H1 (cell line): ENCODE measurements around the gene ARGLU1. TPM values are rescaled to one million over a fixed set of nuclear protein-coding genes. Genes with fewer than 3 reads are reported as not detected.

ENCODE experiments used
- CTCF ChIA-PET: fragments of 300-600 bp; sonication (Branson Sonifier 250); formaldehyde crosslinking; loops from one replicate; lab custom pipeline; 2021; ENCODE audit not compliant: partially characterized antibody; lab: Charles Lee
- POLR2A ChIA-PET: fragments of 300-600 bp; sonication (Branson Sonifier 250); formaldehyde crosslinking; loops from one replicate; lab custom pipeline; 2021; ENCODE audit warnings: inconsistent platforms; ENCODE audit not compliant: partially characterized antibody; lab: Charles Lee
- DNase-seq, 2 experiments: peaks; one replicate each; pipeline versions ENCODE4 v3.0.0 to v3.0.0-alpha.2; 2010 to 2022; ENCODE audit warnings: low spot score in 2 of 2, low read depth in 1 of 2, mixed read lengths in 1 of 2
- FAIRE-seq: peaks from 2 replicates; lab custom pipeline; 2011; peaks lifted over from hg19 to GRCh38; lab: Jason Lieb, UNC
- H2AFZ ChIP-seq: 2 replicates; pipeline ENCODE4 v1.8.1; 2012; ENCODE audit warnings: low read length, inconsistent platforms
- H2AK5ac ChIP-seq: 2 replicates; pipeline ENCODE4 v1.6.1; 2013; ENCODE audit warnings: low read depth, low read length
- H2BK120ac ChIP-seq: replicated peaks from 2 replicates; pipeline ENCODE3; 2013; ENCODE audit warnings: low read depth, low read length, inconsistent platforms
- H2BK12ac ChIP-seq: 2 replicates; pipeline ENCODE4 v1.6.1; 2013; ENCODE audit warnings: low read depth, low read length
- H2BK15ac ChIP-seq: 2 replicates; pipeline ENCODE4 v1.6.1; 2013; ENCODE audit warnings: low read length
- H2BK20ac ChIP-seq: 2 replicates; pipeline ENCODE4 v1.6.1; 2013; ENCODE audit warnings: low read length
- H2BK5ac ChIP-seq: 2 replicates; pipeline ENCODE4 v1.6.1; 2013; ENCODE audit warnings: low read depth, low read length
- H3K14ac ChIP-seq: 2 replicates; pipeline ENCODE4 v1.6.1; 2013; ENCODE audit warnings: inconsistent platforms; ENCODE audit not compliant: insufficient read length
- H3K18ac ChIP-seq: 2 replicates; pipeline ENCODE4 v1.6.1; 2013; ENCODE audit warnings: low read length; ENCODE audit errors: extremely low read depth
- H3K23ac ChIP-seq: 2 replicates; pipeline ENCODE4 v1.6.1; 2013; ENCODE audit warnings: inconsistent platforms; ENCODE audit not compliant: insufficient read length
- H3K23me2 ChIP-seq: 2 replicates; pipeline ENCODE4 v1.6.1; 2013; ENCODE audit warnings: low read depth, low read length
- H3K27ac ChIP-seq: 2 replicates; pipeline ENCODE4 v1.6.1; 2011; ENCODE audit warnings: low read depth, low read length, inconsistent platforms
- H3K27me3 ChIP-seq, 4 experiments: replicated peaks in 1 of 4; 1 replicate in 1 of 4; 2 replicates in 3 of 4; pipeline versions ENCODE4 v1.6.1 to v1.8.1; 2011 to 2013; ENCODE audit warnings: low read length in 3 of 4, mild to moderate bottlenecking in 3 of 4, inconsistent platforms in 2 of 4, mixed read lengths in 2 of 4, moderate library complexity in 1 of 4; ENCODE audit not compliant: control insufficient read depth in 3 of 4, insufficient read depth in 3 of 4; ENCODE audit errors: extremely low read depth in 1 of 4
- H3K36me3 ChIP-seq, 4 experiments: 2 replicates each; pipeline versions ENCODE4 v1.6.1 to v1.8.1; 2011 to 2013; ENCODE audit warnings: mild to moderate bottlenecking in 4 of 4, low read length in 3 of 4, moderate library complexity in 2 of 4, control low read depth in 1 of 4, inconsistent platforms in 1 of 4; ENCODE audit not compliant: insufficient read depth in 4 of 4, control insufficient read depth in 2 of 4
- H3K4ac ChIP-seq: replicated peaks from 2 replicates; pipeline ENCODE3; 2013; ENCODE audit warnings: low read length, low read depth, mixed read lengths, inconsistent platforms; ENCODE audit not compliant: insufficient read length
- H3K4me1 ChIP-seq, 4 experiments: replicated peaks in 1 of 4; 1 replicate in 1 of 4; 2 replicates in 3 of 4; pipeline versions ENCODE4 v1.6.1 to v1.8.1; 2011 to 2013; ENCODE audit warnings: low read length in 3 of 4, inconsistent platforms in 2 of 4, mixed read lengths in 1 of 4; ENCODE audit not compliant: insufficient read depth in 4 of 4, control insufficient read depth in 3 of 4
- H3K4me2 ChIP-seq, 2 experiments: 2 replicates each; pipeline versions ENCODE4 v1.6.1 to v1.8.1; 2011 to 2013; ENCODE audit warnings: low read depth in 2 of 2, low read length in 2 of 2, control low read depth in 1 of 2, inconsistent platforms in 1 of 2, mild to moderate bottlenecking in 1 of 2; ENCODE audit not compliant: insufficient read depth in 1 of 2
- H3K4me3 ChIP-seq, 4 experiments: fragments of 200-600, 300-600 bp in 1 of 4; sonication (generic), shearing (Covaris generic), sonication (Bioruptor Twin) in 1 of 4; 2 replicates each; pipeline versions ENCODE4 v1.5.1 to v1.8.1; 2011 to 2016; ENCODE audit warnings: low read length in 4 of 4, low read depth in 3 of 4, control low read depth in 2 of 4, inconsistent platforms in 2 of 4, mild to moderate bottlenecking in 2 of 4, mixed read lengths in 1 of 4, moderate library complexity in 1 of 4; ENCODE audit not compliant: insufficient read depth in 2 of 4; ENCODE audit errors: extremely low read depth in 1 of 4
- H3K56ac ChIP-seq: replicated peaks from 2 replicates; pipeline ENCODE3; 2013; ENCODE audit warnings: low read depth, mild to moderate bottlenecking, mixed read lengths, low read length, inconsistent platforms; ENCODE audit not compliant: insufficient read length
- H3K79me1 ChIP-seq: 2 replicates; pipeline ENCODE4 v1.6.1; 2013; ENCODE audit warnings: low read depth, low read length, control low read depth
- H3K79me2 ChIP-seq, 2 experiments: 2 replicates each; pipeline versions ENCODE4 v1.6.1 to v1.8.1; 2012 to 2013; ENCODE audit warnings: low read length in 2 of 2, mild to moderate bottlenecking in 2 of 2, inconsistent platforms in 1 of 2; ENCODE audit not compliant: insufficient read depth in 2 of 2, control insufficient read depth in 1 of 2
- H3K9ac ChIP-seq, 4 experiments: replicated peaks in 1 of 4; 1 replicate in 1 of 4; 2 replicates in 3 of 4; pipeline versions ENCODE4 v1.6.1 to v1.8.1; 2011 to 2013; ENCODE audit warnings: low read depth in 3 of 4, low read length in 3 of 4, control low read depth in 2 of 4, mild to moderate bottlenecking in 2 of 4, moderate library complexity in 2 of 4, inconsistent platforms in 1 of 4; ENCODE audit errors: extremely low read depth in 1 of 4
- H3K9me3 ChIP-seq, 2 experiments: 2 replicates each; pipeline versions ENCODE4 v1.6.1 to v1.8.1; 2012 to 2013; ENCODE audit warnings: mild to moderate bottlenecking in 2 of 2, moderate library complexity in 2 of 2, control low read depth in 1 of 2, inconsistent platforms in 1 of 2, low read depth in 1 of 2, low read length in 1 of 2, mixed read lengths in 1 of 2; ENCODE audit not compliant: insufficient read depth in 2 of 2
- H4K20me1 ChIP-seq, 2 experiments: replicated peaks in 1 of 2; 2 replicates each; pipeline versions ENCODE3 to v1.8.1; 2011 to 2013; ENCODE audit warnings: inconsistent platforms in 2 of 2, low read length in 2 of 2, mild to moderate bottlenecking in 1 of 2; ENCODE audit not compliant: insufficient read depth in 2 of 2, control insufficient read depth in 1 of 2
- H4K5ac ChIP-seq: 2 replicates; pipeline ENCODE4 v1.6.1; 2013; ENCODE audit warnings: low read length, low read depth, mixed read lengths, inconsistent platforms; ENCODE audit not compliant: insufficient read length
- H4K8ac ChIP-seq: 2 replicates; pipeline ENCODE4 v1.8.0; 2013; ENCODE audit warnings: mild to moderate bottlenecking, moderate library complexity, low read length, inconsistent platforms; ENCODE audit not compliant: insufficient read depth; ENCODE audit errors: extremely low read depth
- H4K91ac ChIP-seq: replicated peaks from 2 replicates; pipeline ENCODE3; 2013; ENCODE audit warnings: low read length, mixed read lengths, inconsistent platforms; ENCODE audit not compliant: insufficient read length
- HDAC2 ChIP-seq, 2 experiments: fragments of 300-600 bp in 1 of 2; sonication (generic) in 1 of 2; IDR thresholded peaks; 2 replicates each; pipeline ENCODE4 v1.6.1; 2011 to 2012; ENCODE audit warnings: low read depth in 2 of 2, low read length in 2 of 2, mild to moderate bottlenecking in 2 of 2, moderate library complexity in 2 of 2, borderline replicate concordance in 1 of 2, inconsistent platforms in 1 of 2
- PHF8 ChIP-seq: fragments of 200-600 bp; sonication (generic); conservative IDR thresholded peaks from 2 replicates; pipeline ENCODE4 v1.7.1; 2012; ENCODE audit warnings: low read depth, mild to moderate bottlenecking, inconsistent platforms, low read length, moderate library complexity
- RBBP5 ChIP-seq: IDR thresholded peaks from 2 replicates; pipeline ENCODE4 v1.7.1; 2012; ENCODE audit warnings: low read depth, mild to moderate bottlenecking, inconsistent platforms, low read length, moderate library complexity, borderline replicate concordance
- SUZ12 ChIP-seq: fragments of 200-600 bp; sonication (generic); IDR thresholded peaks from 2 replicates; pipeline ENCODE4 v1.6.1; 2012; ENCODE audit warnings: mild to moderate bottlenecking, inconsistent platforms, low read length, moderate library complexity, mixed read lengths
- TBP ChIP-seq: IDR thresholded peaks from 2 replicates; pipeline ENCODE4 v1.6.1; 2011; ENCODE audit warnings: low read depth, low read length, improper control_type of control experiment
- YY1 ChIP-seq: IDR thresholded peaks from 2 replicates; pipeline ENCODE4 v1.6.1; 2011; ENCODE audit warnings: low read depth, mild to moderate bottlenecking, low read length
- whole genome bisulfite sequencing, 2 experiments: shearing (Covaris generic) in 1 of 2; methylation state at CpG; one replicate each; pipeline versions ENCODE4 v1.1.6 to v1.1.7; 2013 to 2015; ENCODE audit warnings: low lambda C conversion rate in 2 of 2, mixed read lengths in 2 of 2, inconsistent platforms in 1 of 2, low coverage in 1 of 2, missing lambda C conversion rate in 1 of 2; ENCODE audit not compliant: insufficient replicate concordance in 2 of 2, insufficient coverage in 1 of 2, insufficient read length in 1 of 2; ENCODE audit errors: extremely low coverage in 1 of 2, missing lambda C conversion rate in 1 of 2; 5-methylcytosine and 5-hydroxymethylcytosine counted together
- polyA plus RNA-seq, 7 experiments: library from polyadenylated mRNA; depleted of rRNA in 3 of 7; stranded (reverse) in 5 of 7; unstranded in 2 of 7; fragments of >200 nt in 5 of 7; fragments of 200-250 nt in 2 of 7; gene quantifications; 1 replicate in 5 of 7; 2 replicates in 1 of 7; 4 replicates in 1 of 7; pipeline versions ENCODE4 v1.2.1 to v1.2.3, GENCODE V29; 2011 to 2013; ENCODE audit warnings: missing spikeins in 2 of 7, mixed read lengths in 2 of 7
- total RNA-seq: library from RNA; stranded (reverse); fragmentation: NEBNext Ultra II Directional; extraction: Animal tissue kit (Norgen Biotek cat#: 25700); gene quantifications from 2 replicates; pipeline ENCODE4 v1.2.1, GENCODE V29; 2021
- TF ChIP-seq, protein P1 (sequence below): IDR thresholded peaks from 2 replicates; pipeline ENCODE4 v1.6.1; 2011; ENCODE audit warnings: low read length, improper control_type of control experiment

ARGLU1 gene
- total and polyA plus RNA-seq, 2 of the 8 experiments (the other 6 are each of a cell fraction or from before 2014, with no cell fraction given): 47.8 to 84.9 TPM

DNA sequence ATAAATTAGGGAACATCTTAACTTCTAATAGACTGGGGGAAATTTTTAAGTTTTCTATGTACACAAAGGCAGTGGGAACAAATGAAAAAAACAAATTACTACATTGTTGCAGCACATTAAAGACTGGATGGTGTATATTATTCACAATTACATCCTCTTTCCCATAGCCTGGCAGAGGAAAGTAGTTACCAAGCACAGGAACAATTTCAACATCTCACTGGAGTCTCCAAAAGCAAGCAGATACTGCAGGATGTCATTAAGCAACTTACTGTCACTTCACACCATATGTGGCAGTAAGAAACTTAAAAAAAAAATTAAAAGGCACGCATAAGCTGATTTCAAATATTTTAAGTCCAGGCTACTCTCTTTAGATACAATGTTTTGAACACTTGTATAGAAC is 26.1 kb downstream of the ARGLU1 start:
- H3K4me3 ChIP-seq: no peak overlapping the region
- no peak overlapping the region for H4K91ac ChIP-seq
- POLR2A ChIA-PET: interaction anchor here (1.1 kb wide), 1 partner anchor 39 kb away, joined by 3 read pairs; no protein-coding TSS in a partner anchor
- no peak overlapping the region for H3K23ac ChIP-seq
- H4K8ac ChIP-seq: no peak overlapping the region
- H3K23me2 ChIP-seq: peaks cover 2% of the 10 kb centered on the region; the same call in 1 of the 2 replicates
- H3K4me1 ChIP-seq: no peaks in the 10 kb centered on the region
- peaks cover 8 to 9% of the 10 kb centered on the region in 2 experiments for H4K20me1 ChIP-seq
- H3K36me3 ChIP-seq: peaks cover 6 to 43% (median 15%) of the 10 kb centered on the region in 4 experiments; a peak in 6 of 8 replicates
- no peak overlapping the region for H2AFZ ChIP-seq
- CTCF ChIA-PET: no interaction called here
- no peak overlapping the region for H3K18ac ChIP-seq
- no peak overlapping the region for H3K9ac ChIP-seq
- no peaks in the 10 kb centered on the region for H3K9me3 ChIP-seq
- no peak overlapping the region for H3K4me2 ChIP-seq
- H2BK12ac ChIP-seq: no peak overlapping the region
- no peak overlapping the region for H3K14ac ChIP-seq
- no peak overlapping the region for H2BK20ac ChIP-seq
- 86% methylated on average over 1 of the region's 1 CpG; no CpG with 5 or more reads in 1 of the 2 experiments for WGBS, 2 experiments
- no peak for FAIRE-seq
- no peak overlapping the region for H3K4ac ChIP-seq
- TF ChIP-seq SUZ12 (no peak), HDAC2 (IDR thresholded peaks at IDR 0.05; ENCODE audit: borderline replicate concordance in 1 of 2, low read depth in 2 of 2, low read length in 2 of 2) (no peak), YY1 (no peak), RBBP5 (no peak), PHF8 (no peak), TBP (no peak)
- TF ChIP-seq, protein P1, sequence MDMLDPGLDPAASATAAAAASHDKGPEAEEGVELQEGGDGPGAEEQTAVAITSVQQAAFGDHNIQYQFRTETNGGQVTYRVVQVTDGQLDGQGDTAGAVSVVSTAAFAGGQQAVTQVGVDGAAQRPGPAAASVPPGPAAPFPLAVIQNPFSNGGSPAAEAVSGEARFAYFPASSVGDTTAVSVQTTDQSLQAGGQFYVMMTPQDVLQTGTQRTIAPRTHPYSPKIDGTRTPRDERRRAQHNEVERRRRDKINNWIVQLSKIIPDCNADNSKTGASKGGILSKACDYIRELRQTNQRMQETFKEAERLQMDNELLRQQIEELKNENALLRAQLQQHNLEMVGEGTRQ: no peak
- peaks cover 2% of the 10 kb centered on the region; the same call in 1 of the 2 replicates for H3K79me1 ChIP-seq
- no peak overlapping the region for H2BK120ac ChIP-seq
- H2BK5ac ChIP-seq: no peak overlapping the region
- no peak overlapping the region for H2BK15ac ChIP-seq
- H3K56ac ChIP-seq: no peak overlapping the region
- no peak for DNase-seq
- H3K27ac ChIP-seq: no peak overlapping the region
- peaks cover 0 to 28% of the 10 kb centered on the region in 2 experiments; a peak in 2 of 4 replicates for H3K79me2 ChIP-seq
- no peak overlapping the region for H4K5ac ChIP-seq
- no peak overlapping the region for H2AK5ac ChIP-seq
- no peaks in the 10 kb centered on the region for H3K27me3 ChIP-seq
